ENCODE results near the gene ANKRD66.
"Not testable (repeated sequence)": the region's sequence is repeated elsewhere in the genome, so short reads cannot be mapped to it uniquely, and the experiment has no call there.

The ANKRD66 gene

GRCh38 chr6:46756469-46757213, 9.9 kb downstream of the ANKRD66 start:
- DNase-seq = no peak

GRCh38 chr6:46757214-46757596, 10.5 kb downstream of the ANKRD66 start:
- no peak for DNase-seq

- no peak for DNase-seq
Observed at GRCh38 chr6:46758960-46759753, 12.4 kb downstream of the ANKRD66 start.

GRCh38 chr6:46760925-46761324, 14.2 kb downstream of the ANKRD66 start:
- DNase-seq = no peak

GRCh38 chr6:46763466-46763865, 16.7 kb downstream of the ANKRD66 start:
- DNase-seq = no peak

GRCh38 chr6:46764280-46764679, 17.5 kb downstream of the ANKRD66 start:
- DNase-seq = not testable (repeated sequence)

- no peak for DNase-seq
Observed at GRCh38 chr6:46764961-46765360, 18.2 kb downstream of the ANKRD66 start.

- no peak for DNase-seq
Observed at GRCh38 chr6:46772016-46772415, 25.3 kb downstream of the ANKRD66 start.

- no peak for DNase-seq
Observed at GRCh38 chr6:46772762-46773161, 26.0 kb downstream of the ANKRD66 start.

- no peak for DNase-seq
Observed at GRCh38 chr6:46773201-46773855, 26.6 kb downstream of the ANKRD66 start.

- DNase-seq = not testable (repeated sequence)
Observed at GRCh38 chr6:46774736-46775135, 28.0 kb downstream of the ANKRD66 start.

GRCh38 chr6:46776070-46776712, 29.5 kb downstream of the ANKRD66 start:
- no peak for DNase-seq

GRCh38 chr6:46777476-46778346, 31.0 kb downstream of the ANKRD66 start:
- DNase-seq = no peak

- DNase-seq = peak; percentile 57 to 77
Observed at GRCh38 chr6:46781478-46782378, 35.0 kb downstream of the ANKRD66 start.

- no peak for DNase-seq
Observed at GRCh38 chr6:46784535-46784934, 37.8 kb downstream of the ANKRD66 start.

- no peak for DNase-seq
Observed at GRCh38 chr6:46787871-46788540, 41.3 kb downstream of the ANKRD66 start.

- DNase-seq = no peak
Observed at GRCh38 chr6:46788791-46789190, 42.1 kb downstream of the ANKRD66 start.

GRCh38 chr6:46789434-46790354, 43.0 kb downstream of the ANKRD66 start:
- DNase-seq = no peak

GRCh38 chr6:46790355-46790874, 43.7 kb downstream of the ANKRD66 start:
- no peak for DNase-seq
